Smooth muscle cell of the pulmonary artery (primary cell): Measurements from ENCODE around the gene TMEM255A. TPM values are rescaled to one million over a fixed set of nuclear protein-coding genes. Genes with fewer than 3 reads are reported as not detected.

Source experiments
- total RNA-seq: library from RNA; depleted of rRNA; stranded (reverse); fragments of >200 nt; gene quantifications from 2 replicates; pipeline ENCODE4 v1.2.3, GENCODE V29; 2014

Gene TMEM255A
- total RNA-seq: 0.07 TPM in 1 of 2 replicates, not detected in the other

GRCh38 chrX:120310861-120311726 lies at the start of gene TMEM255A:
TSS of gene TMEM255A (minus strand) at chrX:120311461. CDS start at chrX:120311309, 152 bp downstream.

GRCh38 chrX:120250522-120251271 lies 60.6 kb downstream of the TMEM255A start, which contains the start of gene ZBTB33:
TSS of gene ZBTB33 (plus strand) at chrX:120250812. CDS start at chrX:120253416, 2,604 bp downstream.

Other genes starting within 250 kb of the TMEM255A start
- gene RHOXF2B, start 233.8 kb downstream of the TMEM255A start, total RNA-seq: not detected in 2 replicates
- not detected in 2 replicates for gene RHOXF1, start 195.5 kb downstream of the TMEM255A start, total RNA-seq
- not detected in 2 replicates for gene RHOXF2, start 152.8 kb downstream of the TMEM255A start, total RNA-seq
- gene ZBTB33, start 60.6 kb downstream of the TMEM255A start, total RNA-seq: 10.9 and 11.1 TPM in 2 replicates
- gene ATP1B4, start 50.6 kb upstream of the TMEM255A start, total RNA-seq: not detected in 2 replicates
- 265 and 289 TPM in 2 replicates for gene LAMP2, start 157.8 kb upstream of the TMEM255A start, total RNA-seq
- gene CUL4B, start 249.5 kb upstream of the TMEM255A start, total RNA-seq: 66.3 and 79.2 TPM in 2 replicates